ENCODE results near the gene TMEM63A. TPM values are rescaled to one million over a fixed set of nuclear protein-coding genes. Genes with fewer than 3 reads are reported as not detected.

The TMEM63A gene
- polyA plus RNA-seq, 1 donor (not counting 4 experiments of a cell fraction or from before 2014, with no cell fraction given) = 16.5 TPM

- no peaks in the 10 kb centered on the region for H3K27me3 ChIP-seq (ENCODE audit: control insufficient read depth, extremely low read depth, insufficient read depth, low read length)
- H2AFZ ChIP-seq (ENCODE audit: control insufficient read depth, low read length) = no peak overlapping the region
- H3K4me3 ChIP-seq (ENCODE audit: control insufficient read depth in 2 of 3, extremely low read depth in 1 of 3, insufficient read depth in 2 of 3, low read depth in 1 of 3, low read length in 3 of 3) = no peak overlapping the region
- H4K20me1 ChIP-seq (ENCODE audit: control insufficient read depth, extremely low read depth, insufficient read depth, low read length) = peaks cover 7% of the 10 kb centered on the region
- peaks cover 6 to 22% of the 10 kb centered on the region in 2 experiments for H3K36me3 ChIP-seq (ENCODE audit: control insufficient read depth in 2 of 2, extremely low read depth in 1 of 2, insufficient read depth in 2 of 2, low read length in 2 of 2)
- no peak overlapping the region for H3K9ac ChIP-seq (ENCODE audit: control insufficient read depth, extremely low read depth, insufficient read depth, low read length)
- H3K9me1 ChIP-seq (ENCODE audit: control insufficient read depth, extremely low read depth, insufficient read depth, low read length) = peaks cover 9% of the 10 kb centered on the region
- dilution Hi-C loops (cut with MboI; ENCODE audit: extremely low pct_ligation_motif_present, low sequenced_read_pairs) = no loop called here
- no peak overlapping the region for H3K27ac ChIP-seq (ENCODE audit: control insufficient read depth, insufficient read depth, low read length)
- no peak for TF ChIP-seq EZH2 (IDR thresholded peaks at IDR 0.05; ENCODE audit: low read length)
- TF ChIP-seq CTCF (optimal IDR thresholded peaks at IDR 0.05 in 1 of 3, IDR thresholded peaks at IDR 0.05 in 1 of 3, conservative IDR thresholded peaks at IDR 0.05 in 1 of 3; ENCODE audit: extremely low read depth in 1 of 3, insufficient read depth in 2 of 3, low read length in 3 of 3) = no peak
- peaks cover 65% of the 10 kb centered on the region for H3K4me1 ChIP-seq (ENCODE audit: control insufficient read depth, extremely low read depth, insufficient read depth, low read length)
- no peak for FAIRE-seq
- no peak overlapping the region for H3K4me2 ChIP-seq (ENCODE audit: control insufficient read depth, extremely low read depth, insufficient read depth, low read depth, low read length)
- H3K79me2 ChIP-seq (ENCODE audit: control insufficient read depth, insufficient read depth, low read length) = peaks cover 6% of the 10 kb centered on the region
- no peak for DNase-seq (ENCODE audit: low read depth, low spot score)
- no peaks in the 10 kb centered on the region for H3K9me3 ChIP-seq (ENCODE audit: control insufficient read depth, low read depth, low read length)
Observed at GRCh38 chr1:225918280-225918679, 36.1 kb upstream of the TMEM63A start.

- Histone ChIP-seq H3K4me3 (ENCODE audit: control insufficient read depth in 2 of 3, extremely low read depth in 1 of 3, insufficient read depth in 2 of 3, low read depth in 1 of 3, low read length in 3 of 3) (no peak overlapping the region), H3K9ac (ENCODE audit: control insufficient read depth, extremely low read depth, insufficient read depth, low read length) (no peak overlapping the region), H3K79me2 (ENCODE audit: control insufficient read depth, insufficient read depth, low read length) (peaks cover 5% of the 10 kb centered on the region), H3K4me2 (ENCODE audit: control insufficient read depth, extremely low read depth, insufficient read depth, low read depth, low read length) (peak overlapping the region; percentile 40), H3K9me3 (ENCODE audit: control insufficient read depth, low read depth, low read length) (no peaks in the 10 kb centered on the region), H3K4me1 (ENCODE audit: control insufficient read depth, extremely low read depth, insufficient read depth, low read length) (peaks cover 58% of the 10 kb centered on the region), H3K36me3 (ENCODE audit: control insufficient read depth in 2 of 2, extremely low read depth in 1 of 2, insufficient read depth in 2 of 2, low read length in 2 of 2) (peaks cover 6 to 22% of the 10 kb centered on the region in 2 experiments), H4K20me1 (ENCODE audit: control insufficient read depth, extremely low read depth, insufficient read depth, low read length) (peaks cover 7% of the 10 kb centered on the region), H3K9me1 (ENCODE audit: control insufficient read depth, extremely low read depth, insufficient read depth, low read length) (peaks cover 9% of the 10 kb centered on the region), H3K27ac (ENCODE audit: control insufficient read depth, insufficient read depth, low read length) (peak overlapping the region; percentile 40), H2AFZ (ENCODE audit: control insufficient read depth, low read length) (no peak overlapping the region), H3K27me3 (ENCODE audit: control insufficient read depth, extremely low read depth, insufficient read depth, low read length) (no peaks in the 10 kb centered on the region)
- DNase-seq (ENCODE audit: low read depth, low spot score) (peak; percentile 91), FAIRE-seq (peak; percentile 89)
- TF ChIP-seq CTCF (optimal IDR thresholded peaks at IDR 0.05 in 1 of 3, IDR thresholded peaks at IDR 0.05 in 1 of 3, conservative IDR thresholded peaks at IDR 0.05 in 1 of 3; ENCODE audit: extremely low read depth in 1 of 3, insufficient read depth in 2 of 3, low read length in 3 of 3) (no peak), EZH2 (IDR thresholded peaks at IDR 0.05; ENCODE audit: low read length) (no peak)
- dilution Hi-C loops (cut with MboI; ENCODE audit: extremely low pct_ligation_motif_present, low sequenced_read_pairs) = no loop called here
Observed at GRCh38 chr1:225917536-225917935, 35.4 kb upstream of the TMEM63A start.

All from keratinocyte (primary cell).